ENCODE data around the gene TRIM33.

GRCh38 chr1:114431026-114431425, 80.0 kb downstream of the TRIM33 start:
- TF ChIP-seq CTCF (IDR thresholded peaks at IDR 0.05; ENCODE audit: poor library complexity, severe bottlenecking) (no peak), EP300 (conservative IDR thresholded peaks at IDR 0.05; ENCODE audit: poor library complexity, severe bottlenecking) (no peak), TAF1 (IDR thresholded peaks at IDR 0.05; ENCODE audit: low read depth) (no peak), POLR2AphosphoS5 (IDR thresholded peaks at IDR 0.05) (no peak)
